ELF-1 (cell line): ENCODE data around the gene GLB1L2.
"Not testable (repeated sequence)": the region's sequence is repeated elsewhere in the genome, so short reads cannot be mapped to it uniquely, and the experiment has no call there.

Experiments used
- DNase-seq: peaks from one replicate; pipeline ENCODE4 v3.0.0-alpha.2; 2016; ENCODE audit warnings: low read depth, low spot score

The GLB1L2 gene

GRCh38 chr11:134328433-134328832 is 3.4 kb upstream of the GLB1L2 start:
- no peak for DNase-seq

GRCh38 chr11:134330611-134331353 is 1.0 kb upstream of the GLB1L2 start:
- DNase-seq = no peak

- no peak for DNase-seq
Measured at GRCh38 chr11:134332189-134332631, 422 bp downstream of the GLB1L2 start.

- no peak for DNase-seq
Measured at GRCh38 chr11:134332782-134333181, 994 bp downstream of the GLB1L2 start.

GRCh38 chr11:134333312-134333711 is 1.5 kb downstream of the GLB1L2 start:
- no peak for DNase-seq

GRCh38 chr11:134333946-134334345 is 2.2 kb downstream of the GLB1L2 start:
- DNase-seq = no peak

- DNase-seq = no peak
Measured at GRCh38 chr11:134334796-134335571, 3.2 kb downstream of the GLB1L2 start.

GRCh38 chr11:134337051-134337450 is 5.3 kb downstream of the GLB1L2 start:
- no peak for DNase-seq

- DNase-seq = no peak
Measured at GRCh38 chr11:134338068-134338467, 6.3 kb downstream of the GLB1L2 start.

- DNase-seq = no peak
Measured at GRCh38 chr11:134338654-134339053, 6.9 kb downstream of the GLB1L2 start.

GRCh38 chr11:134339756-134340155 is 8.0 kb downstream of the GLB1L2 start:
- no peak for DNase-seq

GRCh38 chr11:134340354-134340964 is 8.7 kb downstream of the GLB1L2 start:
- DNase-seq = no peak

GRCh38 chr11:134341805-134342571 is 10.2 kb downstream of the GLB1L2 start:
- no peak for DNase-seq

- DNase-seq = no peak
Measured at GRCh38 chr11:134342572-134343340, 11.0 kb downstream of the GLB1L2 start.

GRCh38 chr11:134343646-134344045 is 11.9 kb downstream of the GLB1L2 start:
- no peak for DNase-seq

- not testable (repeated sequence) for DNase-seq
Measured at GRCh38 chr11:134344497-134345236, 12.9 kb downstream of the GLB1L2 start.

- DNase-seq = no peak
Measured at GRCh38 chr11:134345237-134345550, 13.4 kb downstream of the GLB1L2 start.

- DNase-seq = no peak
Measured at GRCh38 chr11:134346101-134346975, 14.6 kb downstream of the GLB1L2 start.

GRCh38 chr11:134346976-134347350 is 15.2 kb downstream of the GLB1L2 start:
- no peak for DNase-seq

GRCh38 chr11:134347441-134347840 is 15.7 kb downstream of the GLB1L2 start:
- no peak for DNase-seq
